SW 1271 (cell line): ENCODE data around the gene DCDC2.
"Not testable (repeated sequence)": the region's sequence is repeated elsewhere in the genome, so short reads cannot be mapped to it uniquely, and the experiment has no call there.

ENCODE experiments used
- DNase-seq, 2 experiments: peaks; one replicate each; lab custom pipeline; 2025; lab: John Stamatoyannopoulos, UW

DCDC2 gene

DNA sequence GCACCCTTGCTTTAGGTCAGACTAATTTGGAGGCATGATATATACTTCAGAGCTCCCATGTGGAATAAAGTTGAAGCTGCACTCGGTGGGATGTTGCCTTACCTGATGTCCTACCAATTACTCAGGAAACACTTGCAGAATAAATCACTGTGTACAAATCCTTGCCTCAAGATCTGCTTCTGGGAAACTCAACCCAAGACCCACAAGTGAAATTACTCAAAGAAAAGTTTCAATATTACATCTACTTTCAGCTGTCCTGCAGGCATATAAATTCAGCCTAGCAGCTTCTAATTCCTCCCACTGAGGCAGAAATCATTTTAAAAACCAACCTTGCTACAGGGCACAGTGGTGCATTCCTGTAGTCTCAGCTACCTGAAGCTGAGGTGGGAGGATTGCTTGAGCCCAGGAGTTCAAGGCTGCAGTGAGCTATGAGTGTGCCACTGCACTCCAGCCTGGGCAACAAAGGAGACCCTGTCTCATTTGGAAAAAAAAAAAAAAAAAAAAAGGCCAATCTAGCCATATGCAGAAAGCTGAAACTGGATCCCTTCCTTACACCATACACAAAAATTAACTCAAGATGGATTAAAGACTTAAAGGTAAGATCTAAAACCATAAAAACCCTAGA lies 20.7 kb upstream of the DCDC2 start:
- no peak for DNase-seq

DNA sequence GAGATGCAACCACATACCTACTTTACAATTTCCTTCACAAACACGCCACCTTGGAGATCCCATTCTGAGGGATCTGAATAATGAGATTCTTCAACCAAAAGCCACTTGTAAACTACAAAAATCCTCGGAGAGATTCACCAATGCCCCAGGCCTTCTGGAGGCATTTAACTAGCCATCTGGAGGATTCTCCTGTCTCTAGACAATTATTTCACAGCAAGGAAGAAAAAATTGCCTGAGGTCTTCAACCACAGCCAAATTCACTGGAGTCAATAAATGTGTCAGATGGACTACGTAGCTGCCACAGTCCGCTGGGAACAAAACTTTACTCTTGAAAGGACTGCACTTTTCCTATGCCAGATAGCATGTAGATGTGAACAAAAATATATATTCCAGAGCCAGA lies 19.0 kb upstream of the DCDC2 start:
- no peak for DNase-seq

DNA sequence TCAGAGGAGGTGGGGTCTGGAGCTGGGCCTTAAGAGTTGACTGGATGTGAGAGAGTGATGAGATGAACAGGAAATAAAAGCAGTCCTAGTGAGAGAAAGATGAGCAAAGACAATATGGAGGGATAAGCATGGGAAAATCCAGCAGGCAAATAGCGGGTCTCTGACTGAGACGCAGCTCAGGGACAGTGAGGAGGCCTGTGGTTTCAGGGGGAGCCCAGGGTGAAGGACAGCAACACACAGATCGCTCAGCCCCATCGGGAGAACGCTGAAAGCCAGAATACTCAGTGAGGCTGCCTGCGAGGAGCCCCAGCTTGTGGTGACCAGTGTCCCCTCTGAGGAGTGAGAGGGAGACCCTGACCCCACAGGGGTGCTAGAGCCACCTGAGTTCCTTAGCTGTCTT lies 16.8 kb upstream of the DCDC2 start:
- DNase-seq, result no peak

DNA sequence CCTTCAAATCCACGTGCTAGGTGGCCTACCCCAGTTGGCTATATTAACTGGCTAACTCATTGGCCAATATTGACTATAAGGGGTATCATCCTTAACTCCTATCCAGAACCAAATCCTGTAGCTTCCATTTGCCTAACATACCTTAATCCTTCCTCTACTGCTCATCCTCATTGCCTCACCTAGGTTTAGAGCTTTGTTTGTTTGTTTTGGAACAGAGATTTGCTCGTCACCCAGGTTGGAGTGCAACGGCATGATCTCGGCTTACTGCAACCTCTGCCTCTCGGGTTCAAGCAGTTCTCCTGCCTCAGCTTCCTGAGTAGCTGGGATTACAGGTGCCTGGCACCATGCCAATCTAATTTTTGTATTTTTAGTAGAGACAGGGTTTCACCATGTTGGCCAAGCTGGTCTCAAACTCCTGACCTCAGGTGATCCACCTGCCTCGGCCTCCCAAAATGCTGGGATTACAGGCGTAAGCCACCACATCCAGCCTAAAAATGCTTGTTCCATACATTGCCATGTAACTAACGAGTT lies 7.3 kb upstream of the DCDC2 start:
- DNase-seq, result not testable (repeated sequence)

DNA sequence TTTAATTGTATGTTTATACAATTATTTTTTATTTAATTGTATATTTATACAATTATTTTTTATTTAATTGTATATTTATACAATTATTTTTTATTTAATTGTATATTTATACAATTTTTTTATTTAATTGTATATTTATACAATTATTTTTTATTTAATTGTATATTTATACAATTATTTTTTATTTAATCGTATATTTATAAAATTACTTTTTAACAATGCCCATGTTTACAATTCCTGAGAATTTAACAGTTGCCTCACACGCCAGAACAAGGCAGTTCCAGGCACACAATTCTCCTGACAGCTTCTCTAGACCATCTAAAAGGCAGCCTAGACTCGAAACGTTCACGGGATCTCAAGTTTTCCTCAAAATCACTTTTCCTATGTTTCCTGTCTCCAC lies 4.5 kb upstream of the DCDC2 start:
- DNase-seq, result not testable (repeated sequence)

DNA sequence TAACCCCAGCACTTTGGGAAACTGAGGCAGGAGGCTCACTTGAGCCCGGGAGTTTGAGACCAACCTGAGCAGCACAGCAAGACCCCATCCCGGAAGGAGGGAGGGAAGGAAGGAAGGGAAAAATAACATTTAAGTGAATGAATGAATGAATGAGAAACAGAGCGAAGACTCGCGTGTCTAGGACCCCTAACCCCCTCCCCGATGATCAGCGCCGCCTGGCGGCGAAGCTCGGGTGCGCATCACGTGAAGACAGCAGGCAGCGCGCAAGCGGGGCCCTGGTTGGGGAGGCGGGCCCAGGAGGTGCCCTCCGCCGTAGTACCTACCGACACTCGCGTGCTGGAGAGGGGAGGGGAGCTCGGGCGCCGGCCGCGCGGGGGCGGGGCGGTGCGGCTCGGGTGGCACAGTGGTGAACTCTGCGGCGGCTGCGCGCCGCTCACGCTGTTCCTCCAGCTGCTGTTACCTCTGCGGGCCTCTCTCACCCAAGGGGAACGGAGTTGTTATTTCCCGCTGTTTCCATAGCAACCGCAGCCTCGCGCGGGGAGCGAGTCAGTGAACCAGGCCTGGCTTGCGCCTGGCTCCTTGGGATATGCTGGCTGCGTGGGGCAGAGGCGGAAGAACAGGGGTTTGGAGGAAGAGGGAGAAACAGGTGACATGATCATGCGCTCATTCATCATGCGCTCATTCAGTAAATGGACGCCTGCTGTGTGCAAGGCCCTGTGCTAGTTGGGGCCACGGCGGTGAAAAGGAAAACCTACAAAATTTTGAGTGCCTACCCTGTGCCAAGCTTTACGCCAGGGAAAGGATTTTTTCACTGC lies 2.0 kb upstream of the DCDC2 start:
- DNase-seq, result peak; percentile 25 to 54

DNA sequence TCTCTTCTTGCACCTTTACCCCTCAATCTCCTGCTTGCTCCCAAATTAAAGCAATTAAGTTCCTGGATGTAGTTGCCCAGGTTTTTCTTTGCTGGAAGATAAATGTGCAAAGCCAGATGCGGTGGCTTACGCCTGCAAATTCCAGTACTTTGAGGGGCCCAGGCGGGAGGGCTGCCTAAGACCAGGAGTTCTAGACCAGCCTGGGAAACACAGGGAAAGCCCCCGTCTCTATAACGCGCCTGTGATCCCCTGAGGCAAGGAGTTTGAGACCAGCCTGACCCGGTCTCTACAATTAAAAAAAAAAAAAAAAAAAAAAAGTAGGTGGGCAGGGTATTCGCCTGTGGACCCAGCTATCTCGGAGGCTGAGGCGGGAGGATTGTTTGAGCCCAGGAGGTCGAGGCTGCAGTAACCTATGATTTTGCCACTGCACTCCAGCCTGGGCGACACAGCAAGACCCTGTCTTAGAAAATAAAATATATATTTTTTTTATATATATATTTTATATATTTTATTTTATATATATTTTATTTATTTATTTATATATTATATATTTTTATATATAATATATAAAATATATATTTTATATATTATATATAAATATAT lies 461 bp upstream of the DCDC2 start:
- no peak for DNase-seq

DNA sequence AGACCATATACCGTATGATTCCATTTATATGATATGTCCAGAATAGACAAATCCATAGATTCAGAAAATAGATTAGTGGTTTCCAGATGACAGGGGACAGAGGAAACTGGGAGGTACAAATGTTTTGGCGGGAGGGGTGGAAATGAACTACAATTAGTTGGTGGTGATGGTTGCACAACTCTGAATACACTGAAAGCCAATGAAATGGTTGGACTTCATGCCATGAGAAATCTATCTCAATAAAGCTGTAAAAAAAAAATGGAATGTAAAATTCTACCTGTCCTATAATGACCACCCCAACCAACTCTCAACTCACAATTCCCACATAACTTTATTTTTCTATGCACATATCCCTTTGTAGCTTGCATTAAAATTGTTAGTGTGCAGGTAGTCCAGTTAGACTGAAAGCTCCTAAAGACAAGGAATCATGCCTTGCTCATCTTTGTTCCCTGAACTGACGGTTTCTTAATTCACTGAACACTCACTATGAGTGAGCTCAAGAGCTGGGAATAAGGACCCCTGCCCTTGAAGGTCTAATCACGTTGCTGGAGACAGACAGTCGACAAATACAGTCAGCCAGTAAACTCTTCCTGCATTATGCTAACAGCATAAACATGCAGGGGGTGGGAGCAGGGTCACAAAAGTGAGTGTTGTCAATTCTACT lies 1.4 kb downstream of the DCDC2 start:
- no peak for DNase-seq

DNA sequence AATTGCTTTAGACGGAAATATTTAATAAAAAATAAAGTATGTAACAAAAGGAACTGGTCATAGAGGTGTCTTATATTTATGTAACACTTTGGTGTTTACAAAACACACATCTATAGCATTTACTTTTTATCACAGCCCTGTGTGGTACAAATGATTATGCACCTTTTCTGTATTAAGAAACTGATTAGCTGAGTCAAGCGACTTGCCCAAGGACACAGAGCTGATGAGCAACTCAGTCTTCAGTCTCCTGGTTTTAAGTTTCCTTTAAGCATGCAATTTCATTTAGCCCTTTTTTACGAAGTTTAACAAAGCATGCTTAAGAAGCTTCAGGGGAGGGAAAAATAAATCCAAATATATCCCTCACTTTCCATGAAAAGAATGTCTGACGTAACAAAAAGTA lies 2.5 kb downstream of the DCDC2 start:
- no peak for DNase-seq

DNA sequence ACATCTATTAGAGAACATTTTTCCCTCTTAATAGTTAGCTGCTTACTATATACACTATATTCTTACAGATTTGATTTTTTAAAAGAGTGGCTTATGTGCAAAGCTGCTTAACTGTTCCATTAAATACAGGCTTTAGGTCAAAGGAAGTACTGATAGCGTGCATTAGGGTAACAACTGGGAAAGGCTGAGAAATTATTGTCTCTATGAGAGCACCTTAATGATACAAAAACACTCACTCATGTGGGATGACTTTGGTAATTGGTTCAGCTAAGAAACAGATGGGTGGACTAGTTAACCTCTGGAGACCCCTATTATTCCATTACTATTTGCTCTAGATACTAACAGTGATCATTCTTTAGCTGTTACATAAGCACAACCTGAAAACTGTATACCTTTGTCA lies 4.0 kb downstream of the DCDC2 start:
- no peak for DNase-seq

DNA sequence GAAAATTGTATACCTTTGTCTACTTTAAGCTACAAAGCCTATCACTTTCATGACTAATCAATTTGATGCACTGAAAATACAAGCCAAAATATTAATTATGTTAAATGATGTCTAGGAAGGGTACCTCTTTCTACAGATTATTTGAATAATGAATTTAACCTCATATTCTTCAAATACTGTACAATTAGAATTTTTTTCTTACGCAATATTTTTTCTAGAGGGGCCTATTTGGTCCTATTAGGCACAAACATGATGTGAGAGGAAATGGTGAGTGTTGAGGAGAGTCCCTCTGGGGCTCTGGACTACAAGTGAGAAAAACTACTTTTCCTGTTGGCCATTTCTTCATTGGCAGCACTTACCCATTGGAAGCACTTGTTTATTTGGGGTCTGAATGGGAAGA lies 5.4 kb downstream of the DCDC2 start:
- DNase-seq, result no peak

DNA sequence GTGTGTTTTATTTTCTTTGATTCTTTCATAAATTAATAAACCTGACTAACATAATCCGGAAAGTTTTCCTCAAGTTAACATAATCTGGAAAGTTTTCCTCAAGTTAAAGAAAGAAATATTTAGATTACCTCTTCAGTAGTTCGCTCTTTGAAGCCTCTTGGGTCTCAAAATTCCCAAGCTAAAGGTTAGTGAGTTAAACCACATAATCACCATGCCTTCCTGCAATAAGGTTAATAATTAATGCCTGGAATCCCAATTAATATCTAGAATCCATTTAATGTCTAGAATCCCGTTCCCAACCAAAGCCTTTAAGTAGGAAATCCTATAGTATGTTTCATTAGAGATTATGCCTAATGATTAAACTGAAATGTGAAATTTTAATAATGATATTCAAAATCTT lies 12.9 kb downstream of the DCDC2 start:
- DNase-seq, result no peak

DNA sequence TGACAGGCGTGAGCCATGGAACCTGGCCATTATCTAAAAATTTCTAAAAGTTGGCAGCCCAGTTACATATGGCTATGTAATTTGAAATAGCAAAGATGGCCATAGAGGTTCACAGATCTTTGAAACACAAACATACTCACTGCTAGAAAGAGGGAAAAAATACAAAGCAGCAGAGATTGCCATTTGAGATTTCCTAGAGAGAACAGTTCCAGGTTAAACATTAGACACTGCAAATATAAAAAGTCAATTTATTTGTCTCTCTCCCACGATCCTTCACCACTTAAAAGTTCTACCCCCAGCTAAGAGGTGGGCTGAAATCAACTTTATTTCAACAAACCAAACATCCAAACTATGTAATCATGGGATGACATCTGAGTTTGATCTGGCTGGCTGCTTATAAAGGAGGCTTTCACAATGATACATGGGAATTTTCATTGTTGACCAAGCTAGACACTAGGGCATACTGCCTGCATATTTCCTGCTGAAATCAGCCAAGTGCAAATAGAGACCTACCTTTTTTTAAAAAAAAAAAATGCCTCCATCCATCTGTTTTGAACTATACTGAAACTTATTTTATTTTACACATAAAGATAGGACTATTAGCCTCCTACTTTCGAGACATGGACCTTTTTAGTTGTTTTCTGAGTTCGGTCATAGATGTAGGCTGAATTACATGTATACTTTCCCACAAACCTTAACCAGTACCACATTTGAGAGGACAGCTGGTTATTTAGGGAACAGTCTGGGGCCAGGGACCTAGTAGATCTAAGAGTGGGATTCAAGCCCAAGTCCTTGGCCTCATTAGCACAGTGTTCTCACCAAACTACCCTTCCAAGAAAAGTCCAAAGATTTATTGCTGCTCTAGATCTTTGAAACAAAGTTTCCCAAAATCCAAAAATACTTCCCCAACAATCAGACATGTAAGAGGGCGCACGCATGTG lies 16.6 kb downstream of the DCDC2 start:
- DNase-seq, result no peak

DNA sequence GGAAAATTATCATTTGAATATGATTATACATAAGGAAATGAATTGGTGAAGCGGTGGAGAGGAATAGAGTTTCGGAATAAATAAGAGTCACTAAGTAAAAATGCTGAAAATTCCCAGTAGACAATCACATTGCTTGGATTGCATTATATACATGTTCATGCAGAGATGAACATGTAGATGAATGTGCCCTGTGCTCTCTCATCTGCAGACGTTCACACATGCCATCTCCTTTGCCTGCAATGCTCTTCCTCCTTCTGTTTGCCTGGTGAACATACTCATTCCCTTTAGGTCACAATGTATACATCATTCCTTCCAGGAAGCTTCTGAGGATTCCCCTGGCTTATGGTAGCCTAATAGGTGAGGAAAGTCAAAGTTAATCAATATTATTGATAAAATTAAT lies 17.9 kb downstream of the DCDC2 start:
- DNase-seq, result no peak

DNA sequence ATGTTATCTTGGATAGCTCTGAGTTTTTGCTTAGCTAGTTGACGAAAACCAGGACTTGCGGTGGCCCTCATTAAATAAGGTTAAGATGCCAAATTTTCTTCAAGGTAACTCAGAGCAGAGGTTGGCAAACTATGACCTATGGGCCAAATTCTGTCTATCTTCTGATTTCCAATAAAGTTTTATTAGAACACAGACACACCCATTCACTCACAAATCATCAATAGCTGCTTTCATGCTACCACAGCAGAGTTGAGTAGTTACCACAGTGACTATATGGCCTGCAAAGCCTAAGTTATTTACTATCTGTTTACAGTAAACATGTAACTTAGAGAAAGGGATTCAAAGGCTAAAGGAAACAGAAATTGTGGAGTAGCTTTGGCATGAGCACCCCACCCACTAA lies 23.6 kb downstream of the DCDC2 start:
- DNase-seq, result no peak

DNA sequence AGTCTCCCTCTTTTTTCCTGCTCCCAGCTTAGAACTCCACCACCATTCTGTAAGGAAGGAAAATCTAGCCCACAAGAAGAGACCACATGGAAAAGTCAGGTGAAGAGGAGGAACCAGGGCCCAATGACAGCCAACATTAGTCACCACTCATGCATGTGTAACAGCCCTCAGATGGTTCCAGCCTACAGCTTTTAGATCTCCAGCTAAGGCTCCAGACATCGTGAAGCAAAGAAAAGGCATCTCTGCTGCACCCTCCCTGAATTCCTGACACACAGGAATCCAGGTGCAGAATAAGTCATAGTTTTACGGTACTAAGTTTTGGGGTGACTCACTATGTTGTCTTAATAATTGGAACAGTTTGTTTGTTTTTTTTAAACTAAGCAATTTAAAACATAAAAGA lies 25.5 kb downstream of the DCDC2 start:
- no peak for DNase-seq

DNA sequence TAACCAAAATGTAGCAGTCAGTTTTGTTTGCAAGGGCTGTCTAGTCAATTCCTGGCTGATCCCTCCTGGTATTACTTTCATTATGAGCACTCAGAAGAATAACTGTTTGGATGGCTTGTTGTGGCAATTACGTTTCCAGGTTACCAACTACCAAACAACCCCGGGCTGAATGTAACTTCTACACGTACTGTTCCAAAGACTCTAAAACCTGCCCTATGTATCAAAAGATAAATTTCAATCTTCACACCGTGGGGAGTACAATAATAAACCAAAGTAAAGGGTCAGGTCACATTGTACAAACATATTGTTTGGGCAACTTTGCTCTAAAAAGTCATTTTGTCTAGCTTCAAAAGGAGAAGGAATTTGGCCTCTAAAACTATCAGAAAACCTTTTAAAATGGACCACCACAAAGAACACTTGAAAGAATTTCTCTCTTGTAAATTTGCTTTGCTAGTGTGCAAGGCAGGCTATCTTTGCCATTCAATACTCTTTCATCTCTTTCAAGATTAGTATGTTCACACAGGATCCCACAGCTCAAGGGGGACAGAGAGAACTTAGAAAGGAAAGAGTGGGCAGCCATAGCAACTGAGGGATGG lies 27.6 kb downstream of the DCDC2 start:
- no peak for DNase-seq

DNA sequence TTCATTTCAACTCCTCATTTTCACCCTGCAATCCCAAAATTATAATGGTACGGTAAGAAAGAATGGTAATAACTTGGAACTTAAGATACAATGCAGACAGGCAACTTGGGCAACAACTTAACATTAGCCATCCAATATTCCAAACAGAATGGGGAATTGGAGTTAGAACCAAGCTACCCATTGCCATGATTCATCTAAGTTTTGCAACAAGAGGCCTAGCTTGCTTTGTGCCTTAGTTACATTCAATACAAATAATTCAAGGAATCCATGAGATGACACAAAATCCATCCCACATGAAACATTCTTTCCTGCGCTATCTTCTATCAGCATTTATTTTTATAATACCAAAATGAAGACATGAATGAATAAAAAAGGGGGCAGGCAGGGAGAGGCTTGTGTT lies 28.4 kb downstream of the DCDC2 start:
- no peak for DNase-seq

DNA sequence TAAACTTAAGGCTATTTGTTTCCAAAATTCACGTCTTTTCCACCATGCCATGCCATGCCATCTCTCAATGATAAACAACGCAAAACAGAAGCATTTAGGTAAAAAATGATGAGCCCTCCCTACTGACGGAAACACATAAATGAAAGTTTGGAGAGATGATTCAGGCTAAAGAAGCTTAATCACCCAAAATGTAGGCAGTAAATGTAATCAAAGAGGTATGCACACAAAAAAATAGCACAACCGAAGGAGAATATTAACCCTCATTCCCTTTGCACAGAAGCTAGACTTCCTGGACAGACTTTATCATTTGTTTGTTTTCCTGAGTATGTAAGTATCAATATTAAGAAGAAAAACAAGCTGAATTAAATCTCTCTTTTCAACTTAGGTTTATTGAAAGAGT lies 28.8 kb downstream of the DCDC2 start:
- DNase-seq, result no peak

DNA sequence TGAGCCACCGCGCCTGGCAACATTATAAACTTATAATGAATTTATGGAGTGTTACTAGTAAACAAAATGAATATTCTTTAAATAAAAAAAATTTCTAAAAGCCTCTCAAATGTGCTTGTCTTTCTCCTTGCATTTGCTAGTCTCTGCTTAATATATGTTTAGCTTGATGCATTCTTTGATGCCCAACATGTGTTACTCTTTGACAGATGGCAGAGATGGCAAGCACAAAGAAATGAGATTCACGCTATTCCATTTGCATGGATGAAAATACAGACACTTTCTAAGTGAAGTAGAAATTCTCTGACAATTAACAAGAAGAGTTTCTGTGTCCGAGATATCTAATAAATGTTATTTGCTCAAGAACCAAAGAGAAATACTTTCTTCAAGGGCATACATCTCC lies 30.1 kb downstream of the DCDC2 start:
- DNase-seq, result no peak

DNA sequence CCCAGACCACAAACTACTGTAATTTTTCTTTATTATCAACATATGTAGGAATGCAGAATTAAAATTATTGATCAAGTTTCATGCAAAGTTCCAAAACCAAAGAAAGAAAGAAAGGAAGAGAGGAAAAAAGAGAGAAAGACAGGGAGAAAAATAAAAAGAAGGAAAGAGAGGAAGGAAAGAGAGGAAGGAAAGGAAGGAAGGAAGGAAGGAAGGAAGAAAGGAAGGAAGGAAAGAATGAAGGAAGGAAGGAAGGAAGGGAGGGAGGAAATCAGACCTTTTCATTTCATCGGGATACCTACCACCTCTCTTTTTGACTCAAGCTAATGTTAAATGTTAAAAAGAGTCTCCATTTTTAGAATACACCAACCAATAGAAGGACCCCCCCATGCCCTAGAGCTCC lies 31.9 kb downstream of the DCDC2 start:
- no peak for DNase-seq
